ENCODE data around the gene NR4A1.

GRCh38 chr12:52045794-52046199, 5.4 kb upstream of the NR4A1 start:
- TF ChIP-seq RCOR1 (IDR thresholded peaks at IDR 0.05; ENCODE audit: borderline replicate concordance in 1 of 2, low read depth in 2 of 2, low read length in 2 of 2) (no peak), MXI1 (IDR thresholded peaks at IDR 0.05; ENCODE audit: low read depth, low read length) (no peak), GATA2 (CRISPR knock-in tag; IDR thresholded peaks at IDR 0.05) (no peak), CGGBP1 (CRISPR knock-in tag; IDR thresholded peaks at IDR 0.05) (no peak), JUND (IDR thresholded peaks at IDR 0.05; ENCODE audit: borderline replicate concordance, low read depth, low read length) (no peak), JUND (tag; IDR thresholded peaks at IDR 0.05; ENCODE audit: borderline replicate concordance, low read depth, low read length) (no peak), BRCA1 (IDR thresholded peaks at IDR 0.05) (no peak), BRCA1 (CRISPR knock-in tag; IDR thresholded peaks at IDR 0.05) (no peak), EP300 (IDR thresholded peaks at IDR 0.05; ENCODE audit: low read length) (no peak), JUN (IDR thresholded peaks at IDR 0.05; ENCODE audit: borderline replicate concordance, low read depth, low read length) (no peak), JUN (CRISPR knock-in tag; IDR thresholded peaks at IDR 0.05; ENCODE audit: borderline replicate concordance) (no peak), GABPA (tag; conservative IDR thresholded peaks at IDR 0.05; ENCODE audit: low read depth) (no peak), ZNF311 (CRISPR knock-in tag; IDR thresholded peaks at IDR 0.05) (no peak)

All from K562 (cell line).